Endothelial cell of umbilical vein (primary cell): ENCODE measurements around the gene SCYL1.

Experiments used
- EZH2 ChIP-seq: IDR thresholded peaks from 2 replicates; pipeline ENCODE4 v1.6.1; 2012; ENCODE audit warnings: borderline replicate concordance, low read depth, mild to moderate bottlenecking, moderate library complexity, low read length, inconsistent platforms; ENCODE audit not compliant: severe bottlenecking
- POLR2AphosphoS5 ChIP-seq: IDR thresholded peaks from 2 replicates; pipeline ENCODE4 v1.6.1; 2012; ENCODE audit warnings: low read depth, mild to moderate bottlenecking, control low read depth, low read length, moderate library complexity; ENCODE audit not compliant: insufficient read depth
- TF ChIP-seq, protein P1 (sequence below), 2 donors: IDR thresholded peaks; 1 replicate in 1 of 2; 2 replicates in 1 of 2; pipeline ENCODE4 v1.5.1; 2011; ENCODE audit warnings: low read length in 2 of 2, mild to moderate bottlenecking in 2 of 2, moderate library complexity in 2 of 2, control low read depth in 1 of 2, inconsistent platforms in 1 of 2, low read depth in 1 of 2; ENCODE audit not compliant: insufficient read depth in 1 of 2; ENCODE audit errors: extremely low read depth in 1 of 2

DNA sequence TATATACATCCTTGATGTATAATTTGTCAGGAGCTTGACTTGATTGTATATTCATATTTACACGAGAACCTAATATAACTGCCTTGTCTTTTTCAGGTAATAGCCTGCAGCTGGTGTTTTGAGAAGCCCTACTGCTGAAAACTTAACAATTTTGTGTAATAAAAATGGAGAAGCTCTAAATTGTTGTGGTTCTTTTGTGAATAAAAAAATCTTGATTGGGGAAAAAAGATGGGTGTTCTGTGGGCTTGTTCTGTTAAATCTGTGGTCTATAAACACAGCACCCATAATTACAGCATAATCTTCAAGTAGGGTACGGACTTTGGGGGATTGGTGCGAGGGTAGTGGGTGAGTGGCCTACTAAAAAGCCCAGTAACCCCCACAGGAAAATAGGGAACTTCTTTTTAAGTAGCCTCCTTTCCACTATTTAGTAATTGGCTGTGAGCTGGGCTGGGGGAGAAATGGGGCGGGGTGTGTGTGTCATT is 18.6 kb upstream of the SCYL1 start:
- TF ChIP-seq, protein P1, sequence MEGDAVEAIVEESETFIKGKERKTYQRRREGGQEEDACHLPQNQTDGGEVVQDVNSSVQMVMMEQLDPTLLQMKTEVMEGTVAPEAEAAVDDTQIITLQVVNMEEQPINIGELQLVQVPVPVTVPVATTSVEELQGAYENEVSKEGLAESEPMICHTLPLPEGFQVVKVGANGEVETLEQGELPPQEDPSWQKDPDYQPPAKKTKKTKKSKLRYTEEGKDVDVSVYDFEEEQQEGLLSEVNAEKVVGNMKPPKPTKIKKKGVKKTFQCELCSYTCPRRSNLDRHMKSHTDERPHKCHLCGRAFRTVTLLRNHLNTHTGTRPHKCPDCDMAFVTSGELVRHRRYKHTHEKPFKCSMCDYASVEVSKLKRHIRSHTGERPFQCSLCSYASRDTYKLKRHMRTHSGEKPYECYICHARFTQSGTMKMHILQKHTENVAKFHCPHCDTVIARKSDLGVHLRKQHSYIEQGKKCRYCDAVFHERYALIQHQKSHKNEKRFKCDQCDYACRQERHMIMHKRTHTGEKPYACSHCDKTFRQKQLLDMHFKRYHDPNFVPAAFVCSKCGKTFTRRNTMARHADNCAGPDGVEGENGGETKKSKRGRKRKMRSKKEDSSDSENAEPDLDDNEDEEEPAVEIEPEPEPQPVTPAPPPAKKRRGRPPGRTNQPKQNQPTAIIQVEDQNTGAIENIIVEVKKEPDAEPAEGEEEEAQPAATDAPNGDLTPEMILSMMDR (IDR thresholded peaks at IDR 0.05; ENCODE audit: extremely low read depth in 1 of 2, insufficient read depth in 1 of 2, low read depth in 1 of 2, low read length in 2 of 2): no peak
- no peak for TF ChIP-seq EZH2
- no peak for TF ChIP-seq POLR2AphosphoS5
